Activated B cell treated with CpG ODN at 0.5 μM for 24 hours (primary cell): ENCODE results near the gene SPP1. TPM values are rescaled to one million over a fixed set of nuclear protein-coding genes. Genes with fewer than 3 reads are reported as not detected.
A peak's percentile ranks its signal among the peaks of the same experiment; 100 is the strongest.

Experiments used
- ATAC-seq: fragments of 200-7000 bp; cut with Tn5 transposase; one replicate; pipeline ENCODE4 v1.10.0; 2021; ENCODE audit warnings: low read depth, mild to moderate bottlenecking, moderate library complexity
- CTCF ChIA-PET: fragments of 350-600 bp; sonication (Branson Sonifier 250); formaldehyde crosslinking; loops from one replicate; lab custom pipeline; 2021; ENCODE audit warnings: antibody characterized with exemption; lab: Charles Lee
- POLR2A ChIA-PET: fragments of 350-600 bp; sonication (Branson Sonifier 250); formaldehyde crosslinking; loops from one replicate; lab custom pipeline; 2021; ENCODE audit warnings: antibody characterized with exemption; lab: Charles Lee
- DNase-seq: peaks from one replicate; pipeline ENCODE4 v3.0.0; 2022
- H3K27ac Mint-ChIP-seq: one replicate; pipeline ENCODE4 v1.8.0; 2020; ENCODE audit warnings: mixed read lengths
- H3K27me3 Mint-ChIP-seq: one replicate; pipeline ENCODE4 v1.8.0; 2021; ENCODE audit warnings: mixed read lengths
- H3K36me3 Mint-ChIP-seq: one replicate; pipeline ENCODE4 v1.8.0; 2021; ENCODE audit warnings: low read depth, mixed read lengths
- H3K4me1 Mint-ChIP-seq: one replicate; pipeline ENCODE4 v1.8.0; 2021; ENCODE audit warnings: mixed read lengths
- H3K4me3 Mint-ChIP-seq: one replicate; pipeline ENCODE4 v1.8.0; 2020; ENCODE audit warnings: mild to moderate bottlenecking, mixed read lengths
- H3K9me3 Mint-ChIP-seq: one replicate; pipeline ENCODE4 v1.8.0; 2020; ENCODE audit warnings: mixed read lengths
- CTCF ChIP-seq: fragments of 200-600 bp; IDR thresholded peaks from one replicate; pipeline ENCODE4 v1.8.0; 2022; ENCODE audit warnings: antibody characterized with exemption, mild to moderate bottlenecking
- intact Hi-C: fragments of 100-400 bp; cut with micrococcal nuclease; formaldehyde crosslinking; loops from one replicate; pipeline ENCODE4 v1.15.1; 2024
- total RNA-seq: library from RNA; stranded (reverse); gene quantifications from 2 replicates; pipeline ENCODE4 v1.2.3, GENCODE V29; 2022

SPP1 gene
- total RNA-seq, 1 donor from 2014 or later = not detected

GRCh38 chr4:88009871-88010270 lies 34.4 kb downstream of the SPP1 start:
- POLR2A ChIA-PET = no interaction called here
- no peak for DNase-seq
- Mint-ChIP-seq H3K27me3 (peaks cover 4% of the 10 kb centered on the region), H3K27ac (no peak overlapping the region), H3K4me3 (no peak overlapping the region), H3K36me3 (no peaks in the 10 kb centered on the region), H3K9me3 (no peaks in the 10 kb centered on the region), H3K4me1 (peaks cover 30% of the 10 kb centered on the region)
- CTCF ChIA-PET = no interaction called here
- TF ChIP-seq CTCF = no peak
- ATAC-seq = no peak
- intact Hi-C loops = loop anchor here (5.0 to 10.0 kb wide), 3 partner anchors 372 to 585 kb away; partner anchors contain the start of genes HERC3 and HERC5

- Mint-ChIP-seq H3K36me3 (no peaks in the 10 kb centered on the region), H3K27ac (no peak overlapping the region), H3K27me3 (peaks cover 4% of the 10 kb centered on the region), H3K4me1 (peaks cover 30% of the 10 kb centered on the region), H3K4me3 (no peak overlapping the region), H3K9me3 (no peaks in the 10 kb centered on the region)
- no peak for ATAC-seq
- intact Hi-C loops = loop anchor here (10.0 kb wide), 1 partner anchor 584 kb away; the partner anchor contains the start of gene HERC3
- DNase-seq = no peak
- no peak for TF ChIP-seq CTCF
- ChIA-PET POLR2A (no interaction called here), CTCF (no interaction called here)
Measured at GRCh38 chr4:88010966-88011365, 35.5 kb downstream of the SPP1 start.

- H3K27ac Mint-ChIP-seq = no peak overlapping the region
- H3K4me1 Mint-ChIP-seq = peaks cover 24% of the 10 kb centered on the region
- H3K9me3 Mint-ChIP-seq = no peaks in the 10 kb centered on the region
- CTCF ChIA-PET = no interaction called here
- peaks cover 4% of the 10 kb centered on the region for H3K27me3 Mint-ChIP-seq
- DNase-seq (no peak), ATAC-seq (peak; percentile 53)
- no peak for TF ChIP-seq CTCF
- no peaks in the 10 kb centered on the region for H3K36me3 Mint-ChIP-seq
- intact Hi-C loops = loop anchor here (10.0 kb wide), 1 partner anchor 582 kb away; the partner anchor contains the start of gene HERC3
- peak overlapping the region; percentile 9 for H3K4me3 Mint-ChIP-seq
- POLR2A ChIA-PET = no interaction called here
Measured at GRCh38 chr4:88012647-88013046, 37.1 kb downstream of the SPP1 start.

- intact Hi-C loops = loop anchor here (10.0 kb wide), 1 partner anchor 580 kb away; the partner anchor contains the start of gene HERC3
- CTCF ChIA-PET = interaction anchor here (2.0 kb wide), 1 partner anchor 19 kb away, joined by 4 read pairs; no protein-coding TSS in a partner anchor
- POLR2A ChIA-PET = no interaction called here
- Mint-ChIP-seq H3K36me3 (no peaks in the 10 kb centered on the region), H3K27me3 (peaks cover 2% of the 10 kb centered on the region), H3K4me1 (peaks cover 13% of the 10 kb centered on the region), H3K9me3 (no peaks in the 10 kb centered on the region), H3K4me3 (no peak overlapping the region), H3K27ac (no peak overlapping the region)
- no peak for DNase-seq
- TF ChIP-seq CTCF = no peak
- ATAC-seq = no peak
Measured at GRCh38 chr4:88014386-88014905, 38.9 kb downstream of the SPP1 start.

- no peaks in the 10 kb centered on the region for H3K9me3 Mint-ChIP-seq
- DNase-seq (no peak), ATAC-seq (no peak)
- intact Hi-C loops = loop anchor here (10.0 kb wide), 1 partner anchor 579 kb away; the partner anchor contains the start of gene HERC3
- no peak overlapping the region for H3K4me3 Mint-ChIP-seq
- H3K4me1 Mint-ChIP-seq = peaks cover 12% of the 10 kb centered on the region
- ChIA-PET CTCF (interaction anchor here (2.0 kb wide), 1 partner anchor 18 kb away, joined by 4 read pairs; no protein-coding TSS in a partner anchor), POLR2A (no interaction called here)
- no peak overlapping the region for H3K27ac Mint-ChIP-seq
- H3K36me3 Mint-ChIP-seq = no peaks in the 10 kb centered on the region
- no peak for TF ChIP-seq CTCF
- H3K27me3 Mint-ChIP-seq = peaks cover 2% of the 10 kb centered on the region
Measured at GRCh38 chr4:88015659-88016295, 40.3 kb downstream of the SPP1 start.
